ENCODE data around the gene BCAS3.

DNA sequence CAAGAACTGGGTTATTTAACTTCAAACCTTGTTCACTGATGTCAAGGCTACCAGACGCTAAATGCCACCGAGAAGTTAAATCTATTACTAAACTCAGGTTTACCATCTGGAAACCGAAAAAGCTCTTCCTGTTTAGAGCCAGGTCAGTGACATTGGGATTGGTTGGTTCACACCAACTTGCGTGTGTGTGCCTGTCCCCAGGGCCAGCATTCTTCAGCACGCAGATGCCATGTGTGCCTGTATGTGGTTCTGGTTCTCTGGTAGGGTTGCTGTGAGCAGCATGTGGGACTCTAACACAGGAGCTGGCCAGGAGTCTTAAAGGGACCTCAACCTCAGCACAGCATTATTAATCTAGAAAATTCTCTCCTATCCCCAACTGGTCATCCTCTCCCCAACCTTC, 703.9 kb downstream of the BCAS3 start:
- no peak for TF ChIP-seq EZH2phosphoT487 (IDR thresholded peaks at IDR 0.05; ENCODE audit: insufficient read depth, low read depth)
- TF ChIP-seq EZH2 (IDR thresholded peaks at IDR 0.05; ENCODE audit: insufficient read depth, poor library complexity, severe bottlenecking), result no peak
